Amygdala (tissue), 56 donors: ENCODE results near the gene TRIM44.
"Not testable (repeated sequence)": the region's sequence is repeated elsewhere in the genome, so short reads cannot be mapped to it uniquely, and the experiment has no call there.

Source experiments
- DNase-seq, 56 donors: peaks; one replicate each; lab custom pipeline; 2025; lab: John Stamatoyannopoulos, UW

The TRIM44 gene

DNA sequence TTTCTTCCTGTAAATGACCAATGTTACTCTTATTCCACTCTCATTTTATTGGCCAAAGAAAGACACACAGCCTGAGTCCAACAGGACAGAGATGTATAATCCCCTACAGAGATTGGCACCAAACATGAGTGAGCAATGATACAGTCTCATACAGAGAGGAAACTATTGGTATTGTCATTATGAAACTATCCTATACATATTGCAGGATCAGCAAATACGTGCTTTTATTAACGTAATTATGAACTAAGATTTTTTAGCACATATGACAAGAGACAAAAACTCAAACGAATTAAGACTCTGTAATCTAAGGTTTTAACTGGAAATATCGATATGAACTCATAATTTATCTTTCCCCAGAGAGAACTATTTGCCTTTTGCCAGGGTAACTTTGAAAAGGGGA lies 182.0 kb downstream of the TRIM44 start:
- no peak for DNase-seq

DNA sequence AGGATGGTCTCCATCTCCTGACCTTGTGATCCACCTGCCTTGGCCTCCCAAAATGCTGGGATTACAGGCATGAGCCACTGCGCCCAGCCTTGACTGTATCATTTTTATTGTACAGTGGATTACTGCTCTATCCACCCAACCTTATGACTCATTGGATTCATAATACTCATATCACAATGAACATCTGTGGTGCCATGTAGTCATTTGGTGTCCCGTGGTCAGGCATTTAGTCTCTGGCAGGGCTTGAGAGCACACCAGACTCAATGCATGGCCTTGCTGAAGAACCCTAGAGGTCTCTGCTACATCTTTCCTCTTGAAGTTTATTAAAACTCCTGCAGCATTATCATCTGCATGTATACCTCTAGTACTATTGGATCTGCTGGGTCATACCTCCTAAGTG lies 183.3 kb downstream of the TRIM44 start:
- no peak for DNase-seq

DNA sequence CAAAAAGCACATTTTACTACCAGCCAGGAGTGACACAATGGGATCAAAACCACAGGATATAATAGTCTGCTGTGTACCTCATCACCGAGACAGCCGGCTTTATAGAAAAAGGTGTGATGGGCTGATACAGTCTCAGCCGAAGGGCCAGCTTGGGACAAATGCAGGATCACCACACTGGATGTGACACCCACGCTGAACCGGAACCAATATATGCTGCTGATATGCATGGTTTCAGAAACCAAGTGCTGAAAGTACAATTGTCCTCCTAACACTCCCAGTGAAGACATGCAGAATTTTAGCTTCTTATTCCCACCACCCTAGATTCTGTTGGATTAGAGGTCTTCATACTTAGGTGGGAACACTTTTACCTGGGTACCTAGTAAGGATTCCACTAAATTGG lies 184.3 kb downstream of the TRIM44 start:
- DNase-seq = no peak

DNA sequence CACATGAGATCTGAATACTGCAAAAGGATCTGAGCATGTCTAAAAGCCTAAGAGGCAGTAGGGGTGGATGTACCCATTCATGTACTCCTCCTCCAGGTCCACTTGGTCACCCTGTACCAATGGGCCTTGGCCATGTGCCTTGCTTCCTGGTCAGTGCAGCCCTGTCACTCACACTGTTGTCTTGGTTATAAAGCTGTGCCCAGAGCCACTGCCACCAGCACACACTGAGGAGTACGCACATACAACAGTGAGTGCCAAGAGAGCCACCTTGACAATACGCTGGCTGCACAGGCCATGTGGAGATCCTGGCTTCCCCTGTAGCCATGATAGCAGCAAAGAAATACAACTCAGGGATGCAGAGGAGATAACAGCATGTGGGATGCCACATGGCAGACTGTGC lies 184.9 kb downstream of the TRIM44 start:
- no peak for DNase-seq

DNA sequence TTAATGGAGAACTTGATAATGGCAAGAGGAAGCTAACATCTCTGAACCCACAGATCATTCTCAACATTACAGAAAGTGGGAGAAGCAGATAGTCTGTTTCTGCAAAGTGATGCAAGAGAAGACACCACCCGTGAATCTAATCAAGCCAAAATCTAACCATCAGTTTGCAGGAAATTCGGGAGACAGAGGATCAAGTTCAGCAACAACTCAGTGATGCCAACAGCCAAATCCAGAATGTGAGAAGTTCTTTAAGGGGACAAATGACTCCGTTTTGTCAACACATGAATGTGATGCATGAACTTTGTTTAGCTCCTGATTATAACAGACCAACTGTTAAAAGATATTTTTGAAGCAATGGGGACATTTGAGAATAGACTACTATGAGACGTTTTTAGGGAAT lies 186.0 kb downstream of the TRIM44 start:
- DNase-seq = no peak

DNA sequence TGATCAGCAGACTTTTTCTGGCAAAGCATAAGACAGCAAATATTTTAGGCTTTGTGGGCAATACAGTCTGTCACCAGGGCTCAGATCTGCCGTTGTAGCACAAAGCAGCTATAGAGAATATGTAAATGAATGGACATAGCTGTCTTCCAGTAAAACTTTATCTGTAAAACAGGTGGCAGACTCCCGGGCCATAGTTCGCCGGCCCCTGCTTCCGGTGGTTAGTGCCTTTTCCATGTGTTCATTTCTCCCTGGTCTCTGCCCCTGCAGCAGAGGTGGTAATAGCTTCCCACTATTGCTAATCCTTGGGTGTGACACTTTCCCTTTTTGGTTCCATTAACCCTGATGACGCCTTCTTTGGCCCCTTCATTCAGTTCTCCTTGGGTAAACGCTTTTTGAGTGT lies 187.6 kb downstream of the TRIM44 start:
- no peak for DNase-seq

DNA sequence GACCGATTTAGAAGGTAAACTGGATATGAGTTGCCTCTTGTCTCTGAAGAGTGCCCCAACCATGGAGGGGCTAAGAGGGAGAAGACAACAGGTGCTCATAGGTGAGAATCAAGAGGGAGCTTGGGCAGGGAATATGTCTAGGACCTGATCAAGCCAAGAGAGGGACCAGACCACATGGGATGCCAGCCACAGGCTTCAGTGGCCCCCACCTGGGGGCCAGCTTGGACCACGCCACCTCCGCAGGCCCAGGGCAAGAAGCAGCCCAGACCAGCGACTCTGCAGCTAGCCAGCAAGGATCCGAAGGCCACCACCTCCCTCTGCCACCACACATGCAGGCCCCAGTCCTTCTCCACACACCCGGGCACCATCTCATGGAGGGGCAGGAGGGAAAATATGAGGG lies 188.8 kb downstream of the TRIM44 start:
- DNase-seq = no peak

DNA sequence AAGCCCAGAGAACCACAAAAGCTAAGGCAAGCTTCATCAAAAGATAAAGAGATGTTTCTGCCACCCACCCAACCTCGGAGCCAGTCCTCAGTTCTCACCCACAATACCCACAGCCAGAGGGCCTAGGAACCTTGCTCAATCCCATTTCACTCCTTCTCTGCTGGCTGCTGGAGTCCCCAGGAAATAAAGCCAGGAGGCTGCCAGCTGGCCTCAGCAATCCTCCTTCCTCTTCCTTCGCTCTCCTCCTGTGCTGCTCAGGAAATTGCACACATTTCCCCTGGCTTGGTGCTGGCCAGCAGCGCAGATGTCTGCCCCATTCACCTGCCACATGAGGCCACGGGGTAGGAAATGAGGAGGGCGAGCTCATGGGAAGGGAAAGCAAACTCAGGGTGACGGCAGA lies 189.5 kb downstream of the TRIM44 start:
- DNase-seq = peak in 1 of 56 donors; percentile 2

DNA sequence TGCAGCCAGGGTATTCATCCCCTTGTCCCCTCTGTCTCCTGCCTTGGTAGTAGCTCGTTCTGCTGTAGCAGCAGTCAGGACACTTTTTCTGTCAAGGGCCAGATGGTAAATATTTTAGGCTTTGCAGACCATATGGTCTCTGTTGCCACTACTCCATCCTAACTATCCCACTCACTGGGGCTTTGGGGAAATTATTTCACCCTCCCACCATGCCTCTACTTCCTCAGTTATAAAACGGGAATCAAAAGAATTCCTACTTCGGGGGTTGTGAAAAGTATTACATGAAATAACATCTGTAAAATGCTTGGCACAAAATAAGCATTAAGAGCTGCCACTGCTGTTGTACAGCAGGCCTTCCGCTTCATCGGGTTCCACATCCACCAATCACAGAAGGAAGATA lies 191.4 kb downstream of the TRIM44 start:
- DNase-seq = no peak

DNA sequence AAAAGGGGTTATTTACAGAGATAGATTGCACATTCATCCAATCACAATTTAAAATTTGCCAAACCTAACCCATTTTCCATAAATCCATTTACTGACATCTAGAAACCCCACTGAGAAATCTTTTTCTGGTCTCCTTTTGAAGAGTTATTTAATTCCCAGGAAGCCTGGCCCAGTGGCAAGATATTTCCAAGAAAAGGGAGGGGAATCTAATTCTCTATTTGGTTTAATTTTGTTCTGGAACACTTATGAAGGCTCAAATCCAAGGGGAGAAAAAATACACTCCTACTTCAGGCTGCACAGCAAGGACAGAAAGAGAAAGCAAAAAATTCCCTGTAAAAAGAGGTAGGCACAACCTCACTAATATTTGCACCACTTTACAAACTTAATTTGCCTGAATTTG lies 193.1 kb downstream of the TRIM44 start:
- DNase-seq = no peak

DNA sequence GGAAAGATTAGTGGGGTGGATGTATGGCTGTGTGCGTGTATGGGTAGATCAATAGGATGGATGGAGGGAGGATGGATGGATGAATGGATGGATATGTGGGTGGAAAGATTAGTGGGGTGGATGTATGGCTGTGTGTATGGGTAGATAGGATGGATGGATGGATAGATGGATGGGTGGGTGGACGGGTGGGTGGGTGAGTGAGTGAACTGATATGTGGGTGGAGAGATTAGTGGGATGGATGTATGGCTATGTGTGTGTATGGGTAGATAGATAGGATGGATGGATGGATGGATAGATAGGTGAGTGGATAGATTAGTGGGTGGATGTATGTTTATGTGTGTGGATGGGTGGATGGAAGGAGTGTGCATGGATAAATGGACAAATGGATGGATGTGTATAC lies 193.7 kb downstream of the TRIM44 start:
- no peak for DNase-seq

DNA sequence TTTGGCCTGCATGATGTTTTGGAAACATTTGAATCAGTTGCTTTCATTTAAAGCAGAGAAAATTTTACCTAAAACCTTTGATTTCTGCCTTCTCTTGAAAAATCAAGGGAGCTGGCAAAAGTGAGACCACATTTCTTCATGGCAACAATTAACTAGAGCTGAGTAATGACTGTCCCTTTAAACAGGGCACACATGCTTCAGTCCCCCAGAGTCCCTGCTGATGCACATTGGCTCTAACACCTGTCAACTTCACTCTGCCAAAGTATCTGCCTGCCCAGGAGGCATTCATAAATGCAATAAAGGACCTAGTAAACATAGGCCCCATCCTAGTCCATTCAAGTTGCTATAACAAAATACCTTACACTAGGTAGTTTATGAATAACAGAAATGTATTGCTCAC lies 194.2 kb downstream of the TRIM44 start:
- DNase-seq = no peak

DNA sequence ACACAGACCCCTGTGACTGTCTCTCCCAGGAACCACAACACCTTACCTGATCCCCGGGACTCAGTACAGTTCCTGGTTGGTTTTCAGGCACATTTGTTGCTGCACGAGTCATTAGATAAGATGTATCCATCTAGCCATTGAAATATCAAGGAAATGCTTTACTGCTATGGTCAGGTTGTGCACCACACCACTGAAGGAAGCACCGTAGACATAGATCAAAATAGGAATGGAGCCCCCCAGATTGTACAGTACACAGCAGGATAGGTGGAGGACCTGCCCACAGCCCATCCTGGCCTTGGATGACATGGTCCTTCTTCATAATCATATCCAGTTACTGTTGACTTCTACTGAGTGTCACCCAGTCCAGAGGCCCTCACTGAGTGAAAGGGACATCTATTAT lies 195.3 kb downstream of the TRIM44 start:
- DNase-seq = no peak

DNA sequence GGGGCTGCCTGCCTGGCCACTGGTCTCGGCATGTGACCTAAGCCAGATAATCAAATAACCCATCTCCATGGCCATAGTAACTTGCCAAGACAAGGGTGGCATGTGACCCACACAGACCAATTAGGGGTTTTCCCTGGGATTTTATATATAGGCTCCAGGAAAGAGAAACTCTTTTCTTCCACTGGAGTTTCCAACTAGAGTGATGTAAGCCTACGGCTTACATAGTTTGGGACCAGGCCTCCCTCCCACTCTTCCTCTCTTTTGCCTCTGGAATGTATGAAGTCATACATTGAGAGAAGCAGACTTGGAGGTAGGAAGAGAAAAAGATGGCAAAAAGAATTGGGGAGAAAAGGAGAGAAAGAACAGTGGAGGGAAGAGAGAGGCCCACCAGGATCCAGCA lies 196.7 kb downstream of the TRIM44 start:
- DNase-seq = no peak

DNA sequence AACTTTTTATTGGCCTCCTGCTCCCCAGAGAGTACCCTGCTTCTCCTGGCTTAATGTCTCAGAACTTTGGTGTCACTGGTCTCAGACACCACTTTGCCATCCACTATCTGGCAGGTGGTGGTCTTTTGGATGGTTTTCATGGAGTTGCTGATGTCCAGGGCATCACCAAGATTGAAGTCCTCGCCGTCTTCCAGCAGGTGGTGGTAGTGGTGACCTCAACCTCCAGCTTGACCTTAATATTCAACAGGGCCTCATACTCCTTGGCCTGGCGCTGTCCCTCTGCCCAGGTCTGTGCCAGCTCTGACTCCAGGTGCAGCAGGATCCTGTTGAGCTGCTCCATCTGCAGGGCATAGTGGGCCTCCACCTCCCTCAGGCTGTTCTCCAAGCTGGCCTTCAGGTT lies 197.6 kb downstream of the TRIM44 start:
- not testable (repeated sequence) for DNase-seq

DNA sequence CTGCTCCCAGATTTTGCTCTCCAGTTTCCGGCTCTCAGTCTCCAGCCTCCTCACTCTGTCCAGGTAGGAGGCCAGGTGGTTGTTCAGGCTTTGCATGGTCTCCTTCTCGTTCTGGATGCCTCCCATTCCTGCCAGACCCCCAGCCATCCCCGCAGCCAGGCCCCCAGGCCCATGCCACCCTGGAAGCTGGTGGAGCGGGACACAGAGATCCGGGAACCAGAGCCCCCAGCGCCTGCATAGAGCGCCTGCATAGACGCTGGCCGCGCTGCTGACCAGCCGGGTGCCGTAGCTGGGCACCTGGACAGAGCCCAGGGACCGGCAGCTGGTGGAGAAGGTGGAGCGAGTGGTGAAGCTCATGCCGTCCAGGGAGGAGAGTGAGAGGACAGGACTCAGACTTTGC lies 198.6 kb downstream of the TRIM44 start:
- DNase-seq = no peak

DNA sequence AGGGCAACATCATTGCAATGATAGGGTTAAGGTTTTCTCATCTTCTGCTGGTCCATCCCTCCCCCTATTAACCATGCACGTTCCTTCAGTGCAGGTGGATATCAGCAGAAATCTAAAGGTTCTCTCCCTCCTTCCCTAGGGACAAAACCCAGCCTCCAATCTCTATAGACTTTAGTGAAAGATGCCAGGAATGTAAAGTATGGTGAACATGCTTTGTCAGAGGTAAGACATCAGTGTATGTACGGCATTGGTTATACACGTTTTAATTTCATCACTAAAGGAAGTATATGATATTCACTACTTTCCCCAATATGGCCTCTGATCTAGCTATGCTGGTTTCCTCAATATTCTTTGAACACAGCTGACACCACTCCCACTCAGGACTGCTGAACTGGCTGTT lies 200.1 kb downstream of the TRIM44 start:
- no peak for DNase-seq

DNA sequence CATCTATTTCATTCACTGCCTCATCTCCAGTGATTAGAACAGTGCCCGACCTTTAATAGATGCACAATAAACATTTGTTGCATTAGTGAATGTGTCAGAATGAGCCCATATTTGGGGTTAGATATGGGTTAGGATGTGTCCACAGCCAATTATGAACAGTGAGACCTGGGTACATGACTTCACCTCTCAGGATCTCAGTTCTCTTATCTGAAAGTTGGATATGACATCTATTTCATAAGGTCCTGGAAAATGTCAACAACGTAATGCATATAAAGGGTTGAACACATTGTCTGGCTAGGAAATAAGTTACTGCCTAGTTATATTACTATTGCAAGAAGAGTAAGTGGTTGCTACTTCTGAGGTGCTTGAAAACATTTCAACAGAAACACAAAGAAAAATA lies 201.6 kb downstream of the TRIM44 start:
- no peak for DNase-seq

DNA sequence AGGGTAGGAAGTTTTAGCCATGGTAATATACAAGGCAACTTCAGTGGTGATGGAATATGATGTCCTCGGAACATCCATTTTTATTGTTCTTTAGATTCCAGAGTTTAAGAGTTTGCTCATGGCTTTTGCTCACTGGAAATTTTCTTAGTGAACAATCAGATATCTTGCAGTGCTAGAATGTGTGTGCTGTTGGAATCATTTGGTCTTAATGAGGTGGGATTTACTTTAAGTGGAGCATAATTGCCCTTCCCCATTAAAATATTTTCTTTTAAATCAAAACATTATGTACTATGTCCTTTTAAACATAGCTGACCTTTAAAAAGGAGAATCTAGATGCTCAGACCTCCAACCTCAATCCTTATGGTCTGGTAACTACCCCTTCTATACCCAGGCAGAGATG lies 204.0 kb downstream of the TRIM44 start:
- no peak for DNase-seq
